ENCODE results near the gene ELF4. TPM values are rescaled to one million over a fixed set of nuclear protein-coding genes. Genes with fewer than 3 reads are reported as not detected.

ELF4 gene
- total RNA-seq, 1 experiment from 2014 or later: 3.7 TPM

GRCh38 chrX:130083107-130083490, 27.2 kb downstream of the ELF4 start:
- peak; percentile 90 for DNase-seq
- Histone ChIP-seq H3K4me3 (ENCODE audit: insufficient read depth, low read depth, low read length) (no peak overlapping the region), H3K27me3 (ENCODE audit: control insufficient read depth, insufficient read depth, low read length) (no peaks in the 10 kb centered on the region; the same call in 1 of the 2 replicates), H3K36me3 (replicated peaks; ENCODE audit: control insufficient read depth, insufficient read depth, low read length) (no peaks in the 10 kb centered on the region)

- Histone ChIP-seq H3K36me3 (replicated peaks; ENCODE audit: control insufficient read depth, insufficient read depth, low read length) (no peaks in the 10 kb centered on the region), H3K4me3 (ENCODE audit: insufficient read depth, low read depth, low read length) (no peak overlapping the region), H3K27me3 (ENCODE audit: control insufficient read depth, insufficient read depth, low read length) (no peaks in the 10 kb centered on the region; the same call in 1 of the 2 replicates)
- DNase-seq: peak; percentile 56
These were observed 27.8 kb downstream of the ELF4 start for GRCh38 chrX:130082244-130083106.

- H3K27me3 ChIP-seq (ENCODE audit: control insufficient read depth, insufficient read depth, low read length): no peaks in the 10 kb centered on the region; the same call in 1 of the 2 replicates
- no peaks in the 10 kb centered on the region for H3K36me3 ChIP-seq (replicated peaks; ENCODE audit: control insufficient read depth, insufficient read depth, low read length)
- no peak overlapping the region for H3K4me3 ChIP-seq (ENCODE audit: insufficient read depth, low read depth, low read length)
- DNase-seq: peak; percentile 45
These were observed 28.8 kb downstream of the ELF4 start for GRCh38 chrX:130081421-130082045.

GRCh38 chrX:130080791-130081367, 29.4 kb downstream of the ELF4 start:
- Histone ChIP-seq H3K36me3 (replicated peaks; ENCODE audit: control insufficient read depth, insufficient read depth, low read length) (no peaks in the 10 kb centered on the region), H3K27me3 (ENCODE audit: control insufficient read depth, insufficient read depth, low read length) (no peaks in the 10 kb centered on the region; the same call in 1 of the 2 replicates), H3K4me3 (ENCODE audit: insufficient read depth, low read depth, low read length) (no peak overlapping the region)
- no peak for DNase-seq

- DNase-seq: peak; percentile 88
- Histone ChIP-seq H3K4me3 (ENCODE audit: insufficient read depth, low read depth, low read length) (no peak overlapping the region), H3K27me3 (ENCODE audit: control insufficient read depth, insufficient read depth, low read length) (no peaks in the 10 kb centered on the region; the same call in 1 of the 2 replicates), H3K36me3 (replicated peaks; ENCODE audit: control insufficient read depth, insufficient read depth, low read length) (no peaks in the 10 kb centered on the region)
These were observed 30.4 kb downstream of the ELF4 start for GRCh38 chrX:130079824-130080406.

GRCh38 chrX:130075777-130076176, 34.5 kb downstream of the ELF4 start:
- no peak for DNase-seq
- Histone ChIP-seq H3K27me3 (ENCODE audit: control insufficient read depth, insufficient read depth, low read length) (no peaks in the 10 kb centered on the region), H3K4me3 (ENCODE audit: insufficient read depth, low read depth, low read length) (no peak overlapping the region), H3K36me3 (replicated peaks; ENCODE audit: control insufficient read depth, insufficient read depth, low read length) (no peaks in the 10 kb centered on the region)

- DNase-seq: no peak
- H3K4me3 ChIP-seq (ENCODE audit: insufficient read depth, low read depth, low read length): no peak overlapping the region
- no peaks in the 10 kb centered on the region; the same call in 1 of the 2 replicates for H3K36me3 ChIP-seq (replicated peaks; ENCODE audit: control insufficient read depth, insufficient read depth, low read length)
- H3K27me3 ChIP-seq (ENCODE audit: control insufficient read depth, insufficient read depth, low read length): no peaks in the 10 kb centered on the region
These were observed 38.0 kb downstream of the ELF4 start for GRCh38 chrX:130072345-130072740.

GRCh38 chrX:130071611-130072344, 38.5 kb downstream of the ELF4 start:
- Histone ChIP-seq H3K4me3 (ENCODE audit: insufficient read depth, low read depth, low read length) (no peak overlapping the region), H3K36me3 (replicated peaks; ENCODE audit: control insufficient read depth, insufficient read depth, low read length) (no peaks in the 10 kb centered on the region; the same call in 1 of the 2 replicates), H3K27me3 (ENCODE audit: control insufficient read depth, insufficient read depth, low read length) (no peaks in the 10 kb centered on the region)
- DNase-seq: peak; percentile 44

GRCh38 chrX:130066975-130067615, 43.2 kb downstream of the ELF4 start:
- Histone ChIP-seq H3K4me3 (ENCODE audit: insufficient read depth, low read depth, low read length) (no peak overlapping the region), H3K36me3 (replicated peaks; ENCODE audit: control insufficient read depth, insufficient read depth, low read length) (no peaks in the 10 kb centered on the region; the same call in 1 of the 2 replicates), H3K27me3 (ENCODE audit: control insufficient read depth, insufficient read depth, low read length) (peaks cover 1% of the 10 kb centered on the region)
- peak; percentile 46 for DNase-seq

- H3K36me3 ChIP-seq (replicated peaks; ENCODE audit: control insufficient read depth, insufficient read depth, low read length): no peaks in the 10 kb centered on the region
- H3K4me3 ChIP-seq (ENCODE audit: insufficient read depth, low read depth, low read length): peak overlapping the region; percentile 58
- peaks cover 36% of the 10 kb centered on the region for H3K27me3 ChIP-seq (ENCODE audit: control insufficient read depth, insufficient read depth, low read length)
- DNase-seq: peak; percentile 99
These were observed 49.9 kb downstream of the ELF4 start for GRCh38 chrX:130060122-130061069.

GRCh38 chrX:130058652-130059051, 51.6 kb downstream of the ELF4 start:
- H3K4me3 ChIP-seq (ENCODE audit: insufficient read depth, low read depth, low read length): no peak overlapping the region
- H3K27me3 ChIP-seq (ENCODE audit: control insufficient read depth, insufficient read depth, low read length): peaks cover 36% of the 10 kb centered on the region
- no peaks in the 10 kb centered on the region for H3K36me3 ChIP-seq (replicated peaks; ENCODE audit: control insufficient read depth, insufficient read depth, low read length)
- DNase-seq: no peak

GRCh38 chrX:130057209-130057608, 53.1 kb downstream of the ELF4 start:
- Histone ChIP-seq H3K36me3 (replicated peaks; ENCODE audit: control insufficient read depth, insufficient read depth, low read length) (no peaks in the 10 kb centered on the region), H3K27me3 (ENCODE audit: control insufficient read depth, insufficient read depth, low read length) (peaks cover 36% of the 10 kb centered on the region), H3K4me3 (ENCODE audit: insufficient read depth, low read depth, low read length) (no peak overlapping the region)
- peak; percentile 77 for DNase-seq

GRCh38 chrX:130055899-130056298, 54.4 kb downstream of the ELF4 start:
- Histone ChIP-seq H3K36me3 (replicated peaks; ENCODE audit: control insufficient read depth, insufficient read depth, low read length) (no peaks in the 10 kb centered on the region), H3K27me3 (ENCODE audit: control insufficient read depth, insufficient read depth, low read length) (peaks cover 23% of the 10 kb centered on the region), H3K4me3 (ENCODE audit: insufficient read depth, low read depth, low read length) (no peak overlapping the region)
- DNase-seq: peak; percentile 81

Data from H7 (cell line).